Measurements from ENCODE around the gene TECR. TPM values are rescaled to one million over a fixed set of nuclear protein-coding genes. Genes with fewer than 3 reads are reported as not detected.
"Not testable (repeated sequence)": the region's sequence is repeated elsewhere in the genome, so short reads cannot be mapped to it uniquely, and the experiment has no call there.

Gene TECR
- total and polyA plus RNA-seq, 9 of the 15 experiments (the other 6 are each of a cell fraction or from before 2014, with no cell fraction given), result 29.3 to 211 (median 81.4) TPM

DNA sequence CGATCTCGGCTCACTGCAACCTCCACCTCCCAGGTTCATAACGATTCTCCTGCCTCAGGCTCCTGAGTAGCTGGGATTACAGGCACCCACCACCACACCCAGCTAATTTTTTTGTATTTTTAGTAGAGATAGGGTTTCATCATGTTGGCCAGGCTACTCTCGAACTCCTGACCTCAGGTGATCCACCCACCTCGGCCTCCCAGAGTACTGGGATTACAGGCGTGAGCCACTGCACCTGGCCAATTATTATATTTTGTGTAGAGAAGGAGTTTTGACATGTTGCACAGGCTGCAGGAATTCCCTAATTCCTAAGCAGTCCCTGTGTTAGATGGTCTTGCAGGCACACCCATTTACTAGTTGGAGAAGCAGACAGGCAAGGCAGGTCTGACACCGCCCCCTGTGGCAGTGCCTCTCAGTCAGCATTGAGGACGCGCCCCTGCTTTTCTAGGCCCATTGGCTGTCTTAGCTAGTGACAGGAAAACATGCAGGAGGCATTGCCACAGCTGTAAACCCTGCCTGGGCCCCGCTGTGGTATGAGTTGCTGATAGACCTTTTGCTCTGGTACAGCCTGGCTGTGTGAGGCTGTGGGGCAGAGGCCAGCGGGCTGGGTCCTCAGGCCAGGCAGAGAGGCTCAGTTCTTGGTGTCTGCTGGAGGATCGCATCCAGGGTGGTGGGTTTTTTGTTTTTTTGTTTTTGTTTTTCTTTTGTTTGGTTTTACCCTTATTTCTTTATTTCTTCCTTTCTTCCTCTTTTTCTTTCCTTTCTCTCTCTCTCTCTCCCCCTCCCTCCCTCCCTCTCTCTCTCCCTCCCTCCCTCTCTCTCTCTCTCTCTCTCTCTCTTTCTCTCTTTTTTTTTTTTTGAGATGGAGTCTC, 22.0 kb downstream of the TECR start (continued):
- peak; percentile 20; the same call in 1 of the 2 replicates for TF ChIP-seq REST (IDR thresholded peaks at IDR 0.05; ENCODE audit: borderline replicate concordance)
- not testable (repeated sequence) for TF ChIP-seq REST (CRISPR knock-in tag; IDR thresholded peaks at IDR 0.05; ENCODE audit: low read depth); ID3 (CRISPR knock-in tag; IDR thresholded peaks at IDR 0.05)
- peak; percentile 60 for TF ChIP-seq ARID1B (IDR thresholded peaks at IDR 0.05)
- TF ChIP-seq ID3 (tag; IDR thresholded peaks at IDR 0.05), result 0 out of 2 replicates have a peak, but pooled peaks have one; percentile 27
- peak in 1 of 2 experiments; percentile 25; a peak in 2 of 4 replicates for TF ChIP-seq HDAC1 (IDR thresholded peaks at IDR 0.05)
- TF ChIP-seq MLLT1 (IDR thresholded peaks at IDR 0.05), result peak; percentile 46 to 53; a peak in 1 of 4 replicates
- TF ChIP-seq DPF2 (IDR thresholded peaks at IDR 0.05), result peak; percentile 62
- peak; percentile 80 to 81 (median 81) for TF ChIP-seq CTCF (IDR thresholded peaks at IDR 0.05 in 2 of 3, conservative IDR thresholded peaks at IDR 0.05 in 1 of 3; ENCODE audit: insufficient read depth in 2 of 3, low read depth in 1 of 3, low read length in 3 of 3)
- TF ChIP-seq ZKSCAN1 (IDR thresholded peaks at IDR 0.05; ENCODE audit: low read depth, low read length), result 0 out of 2 replicates have a peak, but pooled peaks have one; percentile 33
- TF ChIP-seq STAG1 (CRISPR knock-in tag; IDR thresholded peaks at IDR 0.05; ENCODE audit: borderline replicate concordance), result peak; percentile 25; the same call in 1 of the 2 replicates
- TF ChIP-seq, protein P1, sequence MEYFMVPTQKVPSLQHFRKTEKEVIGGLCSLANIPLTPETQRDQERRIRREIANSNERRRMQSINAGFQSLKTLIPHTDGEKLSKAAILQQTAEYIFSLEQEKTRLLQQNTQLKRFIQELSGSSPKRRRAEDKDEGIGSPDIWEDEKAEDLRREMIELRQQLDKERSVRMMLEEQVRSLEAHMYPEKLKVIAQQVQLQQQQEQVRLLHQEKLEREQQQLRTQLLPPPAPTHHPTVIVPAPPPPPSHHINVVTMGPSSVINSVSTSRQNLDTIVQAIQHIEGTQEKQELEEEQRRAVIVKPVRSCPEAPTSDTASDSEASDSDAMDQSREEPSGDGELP (CRISPR knock-in tag; IDR thresholded peaks at IDR 0.05; ENCODE audit: borderline replicate concordance), result peak; percentile 71; the same call in 1 of the 2 replicates
- TF ChIP-seq RBBP5 (IDR thresholded peaks at IDR 0.05; ENCODE audit: borderline replicate concordance, insufficient read depth, low read length, poor library complexity, severe bottlenecking), result peak; percentile 40
